Cardiac muscle cell (in vitro differentiated cells and primary cell): ENCODE results near the gene AQR. TPM values are rescaled to one million over a fixed set of nuclear protein-coding genes. Genes with fewer than 3 reads are reported as not detected.

ENCODE experiments used
- DNase-seq, 2 donors: peaks; one replicate each; pipeline versions ENCODE4 v3.0.0 to v3.0.0-alpha.2; 2010 to 2017; ENCODE audit warnings: low read depth in 1 of 2, low spot score in 1 of 2
- H3K27ac ChIP-seq: fragments of 200-600 bp; sonication (generic); 2 replicates; pipeline ENCODE4 v1.5.1; 2016
- H3K27me3 ChIP-seq: fragments of 200-600 bp; sonication (generic); 2 replicates; pipeline ENCODE4 v1.6.0; 2016; ENCODE audit warnings: control low read depth
- H3K36me3 ChIP-seq: fragments of 200-600 bp; sonication (generic); 2 replicates; pipeline ENCODE4 v1.5.1; 2016; ENCODE audit warnings: control low read depth
- H3K4me1 ChIP-seq: fragments of 200-600 bp; sonication (generic); 2 replicates; pipeline ENCODE4 v1.8.1; 2017; ENCODE audit warnings: low read depth, mild to moderate bottlenecking, mixed run types
- H3K4me3 ChIP-seq: fragments of 200-600 bp; sonication (generic); 2 replicates; pipeline ENCODE4 v1.5.1; 2016; ENCODE audit warnings: mild to moderate bottlenecking
- H3K9me3 ChIP-seq: fragments of 200-600 bp; sonication (generic); 2 replicates; pipeline ENCODE4 v1.5.1; 2017; ENCODE audit warnings: low read depth, mild to moderate bottlenecking, control low read depth
- polyA plus RNA-seq: library from polyadenylated mRNA; unstranded; fragments of >200 nt; fragmentation: Nextera tagmentation; extraction: Ambion mirVana; gene quantifications from 2 replicates; pipeline ENCODE4 v1.2.1, GENCODE V29; 2016
- total RNA-seq: library from RNA; depleted of rRNA; stranded (reverse); fragments of >200 nt; gene quantifications from 2 replicates; pipeline ENCODE4 v1.2.3, GENCODE V29; 2016
- TF ChIP-seq, protein P1 (sequence below): IDR thresholded peaks from 2 replicates; pipeline ENCODE4 v1.5.1; 2012; ENCODE audit warnings: low read depth, mild to moderate bottlenecking, low read length

The AQR gene
- total and polyA plus RNA-seq, 2 experiments from 2014 or later: 14.7 to 20.6 TPM

DNA sequence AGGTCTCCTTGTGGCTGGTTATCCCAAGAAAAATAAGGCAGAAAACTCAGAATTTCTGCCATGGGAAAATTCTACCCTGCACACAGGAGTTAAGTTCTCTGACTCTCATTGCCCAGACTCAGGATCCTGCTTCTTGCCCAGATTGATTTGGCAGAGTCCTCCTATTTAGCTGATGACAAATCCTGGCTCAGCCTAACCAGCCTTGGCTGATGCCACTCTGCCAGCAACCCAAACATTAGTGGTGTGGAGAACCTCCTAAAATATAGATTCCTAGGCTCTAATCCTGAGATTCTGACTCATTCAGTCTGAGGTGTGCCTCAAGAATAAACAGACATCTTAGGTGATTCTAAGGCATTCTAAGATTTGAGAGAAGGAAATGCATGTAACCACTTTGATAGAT is 113.6 kb downstream of the AQR start:
- Histone ChIP-seq H3K36me3 (peaks cover 24% of the 10 kb centered on the region), H3K4me3 (no peak overlapping the region), H3K27ac (peak overlapping the region; percentile 54)

DNA sequence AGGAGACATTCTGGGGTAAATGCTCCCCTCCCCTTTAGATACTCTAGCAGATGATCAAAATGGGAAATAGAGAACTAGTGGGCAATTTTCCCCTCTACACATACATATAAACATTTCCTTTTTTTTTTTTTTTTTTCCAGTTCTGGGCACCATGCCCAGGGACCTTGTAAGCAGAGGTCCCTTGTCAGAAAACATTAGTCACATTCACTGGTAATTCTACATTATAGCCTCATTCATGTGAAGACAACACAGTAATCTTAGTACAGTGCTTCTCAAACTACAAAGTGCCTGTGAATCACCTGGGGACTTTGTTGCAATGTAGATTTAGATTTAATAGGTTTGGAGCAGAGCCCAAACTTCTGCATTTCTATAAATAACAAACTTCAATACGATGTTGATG is 114.1 kb downstream of the AQR start:
- TF ChIP-seq, protein P1, sequence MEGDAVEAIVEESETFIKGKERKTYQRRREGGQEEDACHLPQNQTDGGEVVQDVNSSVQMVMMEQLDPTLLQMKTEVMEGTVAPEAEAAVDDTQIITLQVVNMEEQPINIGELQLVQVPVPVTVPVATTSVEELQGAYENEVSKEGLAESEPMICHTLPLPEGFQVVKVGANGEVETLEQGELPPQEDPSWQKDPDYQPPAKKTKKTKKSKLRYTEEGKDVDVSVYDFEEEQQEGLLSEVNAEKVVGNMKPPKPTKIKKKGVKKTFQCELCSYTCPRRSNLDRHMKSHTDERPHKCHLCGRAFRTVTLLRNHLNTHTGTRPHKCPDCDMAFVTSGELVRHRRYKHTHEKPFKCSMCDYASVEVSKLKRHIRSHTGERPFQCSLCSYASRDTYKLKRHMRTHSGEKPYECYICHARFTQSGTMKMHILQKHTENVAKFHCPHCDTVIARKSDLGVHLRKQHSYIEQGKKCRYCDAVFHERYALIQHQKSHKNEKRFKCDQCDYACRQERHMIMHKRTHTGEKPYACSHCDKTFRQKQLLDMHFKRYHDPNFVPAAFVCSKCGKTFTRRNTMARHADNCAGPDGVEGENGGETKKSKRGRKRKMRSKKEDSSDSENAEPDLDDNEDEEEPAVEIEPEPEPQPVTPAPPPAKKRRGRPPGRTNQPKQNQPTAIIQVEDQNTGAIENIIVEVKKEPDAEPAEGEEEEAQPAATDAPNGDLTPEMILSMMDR: no peak
- peaks cover 24% of the 10 kb centered on the region for H3K36me3 ChIP-seq
- peaks cover 14% of the 10 kb centered on the region for H3K4me1 ChIP-seq
- peak in 1 of 2 donors; percentile 80 for DNase-seq
- H3K4me3 ChIP-seq: no peak overlapping the region
- no peaks in the 10 kb centered on the region for H3K9me3 ChIP-seq
- H3K27ac ChIP-seq: peak overlapping the region; percentile 54
- H3K27me3 ChIP-seq: no peaks in the 10 kb centered on the region

More for the DNA sequence above, 113.6 kb downstream of the AQR start:
- Histone ChIP-seq H3K4me1 (peaks cover 14% of the 10 kb centered on the region), H3K9me3 (no peaks in the 10 kb centered on the region), H3K27me3 (no peaks in the 10 kb centered on the region)
- peak in 1 of 2 donors; percentile 11 for DNase-seq
- TF ChIP-seq, protein P1: no peak

DNA sequence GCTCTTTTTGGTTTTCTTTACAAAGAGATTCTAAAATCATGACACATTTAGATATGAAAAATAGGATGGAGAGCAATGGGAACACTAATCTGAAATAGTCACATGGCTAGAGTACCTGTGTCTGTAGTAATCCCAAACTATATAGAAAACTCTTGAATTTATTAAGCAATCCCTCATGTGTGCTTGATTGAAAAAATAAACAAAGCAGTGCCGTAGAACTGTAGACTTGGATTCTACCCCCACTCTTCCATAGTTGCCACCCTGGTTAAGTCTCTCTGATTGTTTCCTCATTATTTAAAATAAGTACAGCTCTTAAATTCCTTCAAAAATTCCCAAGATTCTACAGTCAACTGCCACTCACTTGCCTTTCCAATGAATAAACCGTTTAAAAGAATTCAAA is 115.3 kb downstream of the AQR start:
- peaks cover 14% of the 10 kb centered on the region for H3K4me1 ChIP-seq
- H3K36me3 ChIP-seq: peaks cover 15% of the 10 kb centered on the region
- TF ChIP-seq, protein P1: no peak
- H3K27ac ChIP-seq: no peak overlapping the region
- no peaks in the 10 kb centered on the region for H3K27me3 ChIP-seq
- DNase-seq: no peak
- no peaks in the 10 kb centered on the region for H3K9me3 ChIP-seq
- H3K4me3 ChIP-seq: no peak overlapping the region

DNA sequence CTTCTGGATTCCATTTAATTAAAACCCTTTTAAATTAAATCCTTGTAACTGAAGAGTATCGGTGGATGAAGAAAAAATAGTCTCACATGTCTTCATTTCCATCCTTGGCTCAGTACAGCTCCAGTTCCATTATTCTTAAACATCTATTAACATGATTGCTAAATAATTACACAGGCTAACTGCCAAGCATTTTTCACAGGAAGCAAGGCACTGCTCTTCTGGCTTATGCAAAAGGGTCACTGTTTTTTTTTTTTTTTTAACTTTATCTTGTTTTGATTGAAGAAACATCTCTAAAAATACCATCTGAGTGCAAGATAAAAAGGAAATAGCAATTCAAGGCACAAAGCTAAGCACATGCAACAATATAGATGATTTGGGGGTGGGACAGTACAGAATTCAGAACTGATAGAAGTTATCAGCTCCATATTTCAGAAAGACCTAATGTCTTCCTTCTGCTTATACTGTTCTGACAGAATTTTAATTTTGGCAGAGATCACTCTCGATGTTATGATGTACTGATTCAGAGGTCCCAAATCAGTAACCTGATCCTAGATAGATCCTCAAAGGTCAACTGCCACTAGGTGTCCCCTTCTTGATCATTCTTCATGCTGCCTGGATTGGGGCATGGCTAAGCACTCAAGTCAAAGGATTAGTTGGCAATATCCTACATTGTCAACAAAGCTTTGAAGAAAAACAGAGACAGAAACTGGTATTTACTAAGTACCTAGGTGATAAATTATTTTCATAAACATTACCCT is 116.4 kb downstream of the AQR start:
- peaks cover 14% of the 10 kb centered on the region for H3K4me1 ChIP-seq
- DNase-seq: peak in 1 of 2 donors; percentile 82
- no peaks in the 10 kb centered on the region for H3K27me3 ChIP-seq
- TF ChIP-seq, protein P1: no peak
- peak overlapping the region; percentile 51 for H3K27ac ChIP-seq
- H3K9me3 ChIP-seq: no peaks in the 10 kb centered on the region
- H3K36me3 ChIP-seq: peaks cover 14% of the 10 kb centered on the region
- no peak overlapping the region for H3K4me3 ChIP-seq

DNA sequence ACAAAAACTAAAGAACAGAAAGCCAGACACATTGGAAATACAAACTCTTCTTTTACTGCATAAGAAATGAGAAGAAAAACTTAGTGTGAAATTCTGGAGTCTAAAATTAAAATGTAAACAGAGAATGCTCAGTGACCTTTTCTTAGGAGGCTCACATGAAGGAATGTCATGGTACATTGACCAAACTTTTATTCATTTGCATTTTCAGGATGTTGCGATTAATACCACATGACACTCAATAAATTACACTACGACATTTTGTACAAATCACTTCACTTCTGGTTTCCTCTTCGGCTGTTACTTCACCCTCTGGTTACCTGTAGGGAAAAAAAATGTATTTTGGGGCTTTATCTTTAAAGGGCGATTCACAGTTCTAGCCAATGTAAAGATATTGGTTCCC is 117.8 kb downstream of the AQR start:
- Histone ChIP-seq H3K27me3 (no peaks in the 10 kb centered on the region), H3K4me3 (no peak overlapping the region), H3K36me3 (peaks cover 14% of the 10 kb centered on the region), H3K27ac (no peak overlapping the region), H3K9me3 (no peaks in the 10 kb centered on the region), H3K4me1 (peaks cover 14% of the 10 kb centered on the region)
- DNase-seq: no peak
- TF ChIP-seq, protein P1: no peak
